ENCODE data around the gene CCDC83.

- TF ChIP-seq CTCF (IDR thresholded peaks at IDR 0.05) (no peak), POLR2A (IDR thresholded peaks at IDR 0.05) (no peak)
These were observed 38.2 kb downstream of the CCDC83 start for GRCh38 chr11:85893395-85893794.

Data from heart left ventricle (tissue), 13 donors.